Mesenchymal stem cell (in vitro differentiated cells and primary cell): ENCODE results near the gene CERK. TPM values are rescaled to one million over a fixed set of nuclear protein-coding genes. Genes with fewer than 3 reads are reported as not detected.
"Not testable (repeated sequence)": the region's sequence is repeated elsewhere in the genome, so short reads cannot be mapped to it uniquely, and the experiment has no call there.

ENCODE experiments used
- DNase-seq: peaks from one replicate; pipeline ENCODE4 v3.0.0-alpha.2; 2013
- H2AFZ ChIP-seq: one replicate; pipeline ENCODE4 v1.6.1; 2013; ENCODE audit warnings: low read depth, mild to moderate bottlenecking, control low read depth, inconsistent platforms, low read length, moderate library complexity
- H2AK5ac ChIP-seq: 2 replicates; pipeline ENCODE4 v1.6.1; 2013; ENCODE audit warnings: low read length, moderate library complexity, mild to moderate bottlenecking, inconsistent platforms; ENCODE audit not compliant: severe bottlenecking
- H2BK120ac ChIP-seq: one replicate; pipeline ENCODE4 v1.6.1; 2013; ENCODE audit warnings: low read depth, mild to moderate bottlenecking, inconsistent platforms, low read length, moderate library complexity
- H2BK12ac ChIP-seq, 2 experiments: one replicate each; pipeline ENCODE4 v1.6.1; 2013; ENCODE audit warnings: inconsistent platforms in 2 of 2, low read length in 2 of 2, mild to moderate bottlenecking in 2 of 2, moderate library complexity in 2 of 2, control low read depth in 1 of 2
- H2BK15ac ChIP-seq: one replicate; pipeline ENCODE4 v1.6.1; 2013; ENCODE audit warnings: mild to moderate bottlenecking, low read depth, inconsistent platforms; ENCODE audit not compliant: poor library complexity, severe bottlenecking
- H2BK5ac ChIP-seq: 2 replicates; pipeline ENCODE4 v1.6.1; 2013; ENCODE audit warnings: low read depth, mild to moderate bottlenecking, low read length, control low read depth, inconsistent platforms; ENCODE audit not compliant: poor library complexity, severe bottlenecking
- H3K14ac ChIP-seq, 2 experiments: one replicate each; pipeline ENCODE4 v1.6.1; 2013; ENCODE audit warnings: inconsistent platforms in 2 of 2, low read length in 2 of 2, control low read depth in 1 of 2, mild to moderate bottlenecking in 1 of 2, moderate library complexity in 1 of 2
- H3K18ac ChIP-seq, 2 experiments: one replicate each; pipeline ENCODE4 v1.6.1; 2013; ENCODE audit warnings: inconsistent platforms in 2 of 2, low read length in 2 of 2, control low read depth in 1 of 2, low read depth in 1 of 2, mild to moderate bottlenecking in 1 of 2
- H3K23ac ChIP-seq, 2 experiments: one replicate each; pipeline ENCODE4 v1.6.1; 2013; ENCODE audit warnings: inconsistent platforms in 2 of 2, low read length in 2 of 2, mild to moderate bottlenecking in 2 of 2, moderate library complexity in 2 of 2, control low read depth in 1 of 2
- H3K27ac ChIP-seq: 2 replicates; pipeline ENCODE4 v1.5.1; 2013; ENCODE audit warnings: mild to moderate bottlenecking, moderate library complexity, low read length, control low read depth, inconsistent platforms; ENCODE audit not compliant: poor library complexity, severe bottlenecking
- H3K27me3 ChIP-seq, 2 experiments: 2 replicates each; pipeline versions ENCODE4 v1.6.1 to v1.7.0; 2013; ENCODE audit warnings: low read length in 2 of 2, mild to moderate bottlenecking in 2 of 2, moderate library complexity in 2 of 2, control low read depth in 1 of 2, inconsistent platforms in 1 of 2; ENCODE audit not compliant: control insufficient read depth in 1 of 2, insufficient read depth in 1 of 2
- H3K36me3 ChIP-seq, 2 experiments: 2 replicates each; pipeline versions ENCODE4 v1.6.1 to v1.7.0; 2013; ENCODE audit warnings: low read length in 2 of 2, control low read depth in 1 of 2, inconsistent platforms in 1 of 2, low read depth in 1 of 2, mild to moderate bottlenecking in 1 of 2; ENCODE audit not compliant: insufficient read depth in 2 of 2, control insufficient read depth in 1 of 2
- H3K4ac ChIP-seq, 2 experiments: one replicate each; pipeline ENCODE4 v1.6.1; 2013; ENCODE audit warnings: inconsistent platforms in 2 of 2, low read length in 2 of 2, mild to moderate bottlenecking in 2 of 2, moderate library complexity in 2 of 2, control low read depth in 1 of 2, low read depth in 1 of 2
- H3K4me1 ChIP-seq: 2 replicates; pipeline ENCODE4 v1.6.1; 2013; ENCODE audit warnings: low read depth, low read length, control low read depth; ENCODE audit not compliant: control insufficient read depth, insufficient read depth
- H3K4me2 ChIP-seq: 2 replicates; pipeline ENCODE4 v1.6.1; 2013; ENCODE audit warnings: low read length, mild to moderate bottlenecking, inconsistent platforms; ENCODE audit not compliant: poor library complexity, severe bottlenecking
- H3K4me3 ChIP-seq, 2 experiments: 2 replicates each; pipeline versions ENCODE4 v1.5.1 to v1.7.0; 2013; ENCODE audit warnings: low read length in 2 of 2, mild to moderate bottlenecking in 2 of 2, control low read depth in 1 of 2, low read depth in 1 of 2; ENCODE audit not compliant: insufficient read depth in 1 of 2
- H3K79me1 ChIP-seq: replicated peaks from 2 replicates; pipeline ENCODE4 v1.6.1; 2013; ENCODE audit warnings: mild to moderate bottlenecking, control low read depth, low read length, inconsistent platforms; ENCODE audit not compliant: poor library complexity, severe bottlenecking
- H3K9ac ChIP-seq: 2 replicates; pipeline ENCODE4 v1.7.0; 2013; ENCODE audit warnings: mild to moderate bottlenecking, low read length, moderate library complexity
- H3K9me3 ChIP-seq: 2 replicates; pipeline ENCODE4 v1.7.0; 2013; ENCODE audit warnings: mild to moderate bottlenecking, low read length; ENCODE audit not compliant: control insufficient read depth
- H4K8ac ChIP-seq: one replicate; pipeline ENCODE4 v1.6.1; 2013; ENCODE audit warnings: inconsistent platforms, mild to moderate bottlenecking, low read length, moderate library complexity
- H4K91ac ChIP-seq: one replicate; pipeline ENCODE4 v1.6.1; 2013; ENCODE audit warnings: mild to moderate bottlenecking, low read length, inconsistent platforms
- WGBS: methylation state at CpG from one replicate; pipeline ENCODE4 v1.1.7; 2013; ENCODE audit warnings: mixed read lengths; 5-methylcytosine and 5-hydroxymethylcytosine counted together
- polyA plus RNA-seq, 2 experiments: library from polyadenylated mRNA; stranded (reverse); fragments of 200-250 nt; gene quantifications; one replicate each; pipeline ENCODE4 v1.2.3, GENCODE V29; 2013

CERK gene, protein sequence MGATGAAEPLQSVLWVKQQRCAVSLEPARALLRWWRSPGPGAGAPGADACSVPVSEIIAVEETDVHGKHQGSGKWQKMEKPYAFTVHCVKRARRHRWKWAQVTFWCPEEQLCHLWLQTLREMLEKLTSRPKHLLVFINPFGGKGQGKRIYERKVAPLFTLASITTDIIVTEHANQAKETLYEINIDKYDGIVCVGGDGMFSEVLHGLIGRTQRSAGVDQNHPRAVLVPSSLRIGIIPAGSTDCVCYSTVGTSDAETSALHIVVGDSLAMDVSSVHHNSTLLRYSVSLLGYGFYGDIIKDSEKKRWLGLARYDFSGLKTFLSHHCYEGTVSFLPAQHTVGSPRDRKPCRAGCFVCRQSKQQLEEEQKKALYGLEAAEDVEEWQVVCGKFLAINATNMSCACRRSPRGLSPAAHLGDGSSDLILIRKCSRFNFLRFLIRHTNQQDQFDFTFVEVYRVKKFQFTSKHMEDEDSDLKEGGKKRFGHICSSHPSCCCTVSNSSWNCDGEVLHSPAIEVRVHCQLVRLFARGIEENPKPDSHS
- 29.4 TPM for polyA plus RNA-seq (2013, experiment 1 of 2)
- 29.3 TPM for polyA plus RNA-seq (2013, experiment 2 of 2)

DNA sequence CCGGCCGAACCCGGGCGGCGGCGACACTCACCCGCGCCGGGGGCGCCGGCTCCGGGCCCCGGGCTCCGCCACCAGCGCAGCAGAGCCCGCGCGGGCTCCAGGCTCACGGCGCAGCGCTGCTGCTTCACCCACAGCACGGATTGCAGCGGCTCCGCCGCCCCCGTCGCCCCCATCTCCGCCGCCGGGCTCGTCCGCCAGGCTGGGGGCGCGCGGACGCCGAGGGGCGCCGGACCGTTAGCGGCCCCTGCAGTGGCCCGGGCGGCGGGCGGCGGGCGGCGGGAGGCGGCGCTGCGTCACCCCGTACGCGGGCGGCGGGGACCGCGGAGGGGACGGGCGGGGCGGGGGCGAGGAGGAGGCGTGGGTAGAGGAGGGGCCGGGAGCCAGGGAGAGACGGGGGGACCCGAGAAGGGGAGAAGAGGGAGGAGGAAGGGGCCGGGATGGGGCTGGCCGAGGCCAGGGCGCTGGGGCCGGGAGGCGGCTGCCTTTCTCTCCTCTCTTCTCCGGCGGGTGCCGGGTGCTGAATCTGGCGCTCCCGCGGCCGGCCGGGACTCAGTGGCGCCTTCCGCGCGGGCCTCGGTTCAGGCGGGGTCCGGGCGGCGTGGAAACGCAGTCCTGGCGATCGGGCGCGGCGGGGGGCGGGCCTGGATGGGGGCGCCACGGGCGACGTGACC lies at the start of gene CERK:
TSS of gene CERK (minus strand) at position 277 of the 671 bp plus-strand sequence. CDS start at position 173, 104 bp downstream.
- Histone ChIP-seq H2BK12ac (peak within 1 kb of the TSS; percentile 33 to 88), H3K4me3 (peak within 1 kb of the TSS; percentile 82 to 89), H4K91ac (peak within 1 kb of the TSS; percentile 79), H3K14ac (peak within 1 kb of the TSS in 1 of 2 experiments; percentile 89), H3K9me3 (no peaks in the 10 kb centered on the region), H3K4me2 (peak within 1 kb of the TSS; percentile 92), H3K4me1 (peaks cover 34% of the 10 kb centered on the region), H2BK15ac (peak within 1 kb of the TSS; percentile 74), H2BK5ac (peak within 1 kb of the TSS; percentile 40), H3K27me3 (no peaks in the 10 kb centered on the region), H3K79me1 (peaks cover 2% of the 10 kb centered on the region), H2BK120ac (peak within 1 kb of the TSS; percentile 96), H2AK5ac (no peak within 1 kb of the TSS), H3K23ac (peak within 1 kb of the TSS in 1 of 2 experiments; percentile 78), H3K18ac (peak within 1 kb of the TSS; percentile 82 to 92), H3K4ac (peak within 1 kb of the TSS; percentile 84 to 86), H3K9ac (peak within 1 kb of the TSS; percentile 82), H4K8ac (peak within 1 kb of the TSS; percentile 85), H2AFZ (peak within 1 kb of the TSS; percentile 79), H3K36me3 (no peaks in the 10 kb centered on the region), H3K27ac (no peak within 1 kb of the TSS)
- peak; percentile 81 for DNase-seq
- under 1% methylated on average over 39 of the region's 99 CpGs for WGBS

DNA sequence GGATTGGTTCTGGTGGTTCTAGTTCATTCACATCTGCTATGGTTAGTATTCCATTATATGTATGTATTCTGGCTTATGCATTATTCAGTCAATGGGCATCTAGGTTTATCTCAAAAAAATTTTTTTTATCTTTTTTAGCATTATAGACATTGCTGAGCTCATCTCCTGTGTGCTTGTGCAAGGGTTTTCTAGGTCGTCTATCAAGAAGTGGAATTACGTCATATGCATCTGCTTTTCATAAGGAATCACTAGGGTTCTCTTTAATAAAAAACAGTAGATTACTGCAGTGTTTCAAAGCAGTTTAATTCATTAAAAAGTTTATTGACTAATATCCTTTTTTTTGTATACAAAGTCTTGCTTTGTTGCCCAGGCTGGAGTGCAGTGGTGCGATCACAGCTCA lies 45.7 kb upstream of the CERK start:
- peaks cover 11% of the 10 kb centered on the region for H3K9me3 ChIP-seq
- no peak overlapping the region for H2BK5ac ChIP-seq

DNA sequence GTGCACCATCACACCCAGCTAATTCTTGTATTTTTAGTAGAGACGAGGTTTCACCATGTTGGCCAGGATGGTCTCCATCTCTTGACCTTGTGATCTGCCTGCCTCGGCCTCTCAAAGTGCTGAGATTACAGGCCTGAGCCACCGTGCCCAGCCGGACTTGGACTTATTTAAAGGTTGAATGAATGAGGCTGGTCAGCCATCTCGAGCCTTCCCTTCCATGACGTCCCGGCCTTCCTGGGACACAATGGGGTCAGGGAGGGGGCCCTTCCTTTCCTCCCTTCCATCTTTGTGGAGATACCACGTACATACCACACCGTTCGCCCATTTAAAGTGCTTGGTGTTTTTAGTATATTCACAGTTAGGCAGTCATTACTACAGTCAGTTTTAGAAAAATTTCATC lies 44.1 kb upstream of the CERK start:
- not testable (repeated sequence) for H3K27me3 ChIP-seq, H4K91ac ChIP-seq, H3K9ac ChIP-seq, H3K4ac ChIP-seq, H3K4me2 ChIP-seq, H2BK12ac ChIP-seq, H3K36me3 ChIP-seq, H4K8ac ChIP-seq, H3K14ac ChIP-seq, DNase-seq, H2BK15ac ChIP-seq, H3K4me3 ChIP-seq, H3K23ac ChIP-seq, H2AFZ ChIP-seq, H3K18ac ChIP-seq, H3K4me1 ChIP-seq, H2BK5ac ChIP-seq, H2AK5ac ChIP-seq, H3K27ac ChIP-seq, H2BK120ac ChIP-seq
- Histone ChIP-seq H3K79me1 (peaks cover 45% of the 10 kb centered on the region), H3K9me3 (peaks cover 11% of the 10 kb centered on the region)
- WGBS, result 94% methylated on average over 10 of the region's 10 CpGs

More for the DNA sequence above, 45.7 kb upstream of the CERK start:
- Histone ChIP-seq H2AFZ (no peak overlapping the region), H3K9ac (no peak overlapping the region), H3K4me1 (peaks cover 4% of the 10 kb centered on the region), H3K36me3 (peaks cover 0 to 11% of the 10 kb centered on the region in 2 experiments), H2BK15ac (no peak overlapping the region), H2BK12ac (no peak overlapping the region), H3K4ac (no peak overlapping the region), H3K18ac (no peak overlapping the region), H2BK120ac (no peak overlapping the region), H4K91ac (no peak overlapping the region), H3K14ac (no peak overlapping the region), H3K4me3 (no peak overlapping the region), H3K79me1 (peaks cover 46% of the 10 kb centered on the region), H3K4me2 (no peak overlapping the region), H2AK5ac (no peak overlapping the region), H4K8ac (no peak overlapping the region), H3K27me3 (no peaks in the 10 kb centered on the region), H3K23ac (no peak overlapping the region), H3K27ac (no peak overlapping the region)
- DNase-seq, result no peak
- WGBS, result 92% methylated on average over 2 of the region's 3 CpGs

DNA sequence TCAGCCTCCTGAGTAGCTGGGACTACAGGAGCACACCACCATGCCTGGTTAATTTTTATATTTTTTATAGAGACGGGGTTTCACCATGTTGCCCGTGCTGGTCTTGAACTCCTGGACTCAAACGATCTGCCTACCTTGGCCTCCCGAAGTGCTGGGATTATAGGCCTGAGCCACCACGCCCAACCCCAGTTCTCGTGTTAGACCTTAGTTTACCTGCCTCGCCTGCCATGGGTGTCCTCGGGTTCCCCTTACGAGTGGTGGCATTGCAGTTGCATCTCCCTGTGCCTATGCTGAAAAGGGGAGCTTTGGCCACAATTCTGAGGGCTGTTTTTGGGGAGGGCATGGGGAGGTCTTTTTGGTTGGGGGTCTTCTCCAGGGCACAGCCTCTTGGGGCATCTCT lies 43.2 kb upstream of the CERK start:
- H3K4me3 ChIP-seq, result no peak overlapping the region
- H3K36me3 ChIP-seq, result peaks cover 0 to 9% of the 10 kb centered on the region in 2 experiments
- H3K4ac ChIP-seq, result no peak overlapping the region
- peaks cover 6% of the 10 kb centered on the region for H3K9me3 ChIP-seq
- no peak overlapping the region for H3K27ac ChIP-seq
- WGBS, result 94% methylated on average over 9 of the region's 9 CpGs
- no peak for DNase-seq
- H3K18ac ChIP-seq, result no peak overlapping the region
- no peak overlapping the region for H4K8ac ChIP-seq
- no peak overlapping the region for H2BK15ac ChIP-seq
- H3K4me2 ChIP-seq, result no peak overlapping the region
- H3K23ac ChIP-seq, result no peak overlapping the region
- no peak overlapping the region for H4K91ac ChIP-seq
- no peak overlapping the region for H3K9ac ChIP-seq
- H3K79me1 ChIP-seq, result peaks cover 45% of the 10 kb centered on the region
- H2BK120ac ChIP-seq, result no peak overlapping the region
- no peak overlapping the region for H3K14ac ChIP-seq
- H2AFZ ChIP-seq, result no peak overlapping the region
- H2BK12ac ChIP-seq, result no peak overlapping the region
- peaks cover 19% of the 10 kb centered on the region for H3K4me1 ChIP-seq
- no peak overlapping the region for H2BK5ac ChIP-seq
- H2AK5ac ChIP-seq, result no peak overlapping the region
- H3K27me3 ChIP-seq, result no peaks in the 10 kb centered on the region
